Activated CD4-positive, CD25-positive, alpha-beta regulatory T cell treated with anti-CD3 and anti-CD28 coated beads, Interleukin-2, amount 50 U/mL, for 72 hours (primary cell): ENCODE results near the gene RASD1.

Experiments used
- DNase-seq: peaks from one replicate; pipeline ENCODE4 v3.0.0; 2021

Gene RASD1

GRCh38 chr17:17509601-17510425, 13.6 kb upstream of the RASD1 start:
- no peak for DNase-seq

GRCh38 chr17:17508646-17509591, 12.7 kb upstream of the RASD1 start:
- no peak for DNase-seq

GRCh38 chr17:17508019-17508535, 11.9 kb upstream of the RASD1 start:
- no peak for DNase-seq

GRCh38 chr17:17507465-17508011, 11.3 kb upstream of the RASD1 start:
- no peak for DNase-seq

- no peak for DNase-seq
Observed at GRCh38 chr17:17506893-17507464, 10.8 kb upstream of the RASD1 start.

GRCh38 chr17:17506181-17506741, 10.1 kb upstream of the RASD1 start:
- no peak for DNase-seq

GRCh38 chr17:17505610-17506171, 9.5 kb upstream of the RASD1 start:
- no peak for DNase-seq

- DNase-seq, result no peak
Observed at GRCh38 chr17:17505151-17505550, 9.0 kb upstream of the RASD1 start.

GRCh38 chr17:17504341-17505140, 8.3 kb upstream of the RASD1 start:
- DNase-seq, result no peak

- DNase-seq, result no peak
Observed at GRCh38 chr17:17503566-17504130, 7.5 kb upstream of the RASD1 start.

- no peak for DNase-seq
Observed at GRCh38 chr17:17502741-17503565, 6.8 kb upstream of the RASD1 start.

GRCh38 chr17:17500999-17501605, 4.9 kb upstream of the RASD1 start:
- no peak for DNase-seq

- DNase-seq, result no peak
Observed at GRCh38 chr17:17499402-17500145, 3.4 kb upstream of the RASD1 start.

GRCh38 chr17:17498606-17499301, 2.6 kb upstream of the RASD1 start:
- no peak for DNase-seq

- DNase-seq, result no peak
Observed at GRCh38 chr17:17497845-17498520, 1.8 kb upstream of the RASD1 start.

GRCh38 chr17:17497065-17497844, 1.1 kb upstream of the RASD1 start:
- DNase-seq, result no peak
